ENCODE results near the gene GRID1. TPM values are rescaled to one million over a fixed set of nuclear protein-coding genes. Genes with fewer than 3 reads are reported as not detected.

GRID1 gene
- total and polyA plus RNA-seq, 5 donors, result 0.06 to 1.8 (median 0.29) TPM

DNA sequence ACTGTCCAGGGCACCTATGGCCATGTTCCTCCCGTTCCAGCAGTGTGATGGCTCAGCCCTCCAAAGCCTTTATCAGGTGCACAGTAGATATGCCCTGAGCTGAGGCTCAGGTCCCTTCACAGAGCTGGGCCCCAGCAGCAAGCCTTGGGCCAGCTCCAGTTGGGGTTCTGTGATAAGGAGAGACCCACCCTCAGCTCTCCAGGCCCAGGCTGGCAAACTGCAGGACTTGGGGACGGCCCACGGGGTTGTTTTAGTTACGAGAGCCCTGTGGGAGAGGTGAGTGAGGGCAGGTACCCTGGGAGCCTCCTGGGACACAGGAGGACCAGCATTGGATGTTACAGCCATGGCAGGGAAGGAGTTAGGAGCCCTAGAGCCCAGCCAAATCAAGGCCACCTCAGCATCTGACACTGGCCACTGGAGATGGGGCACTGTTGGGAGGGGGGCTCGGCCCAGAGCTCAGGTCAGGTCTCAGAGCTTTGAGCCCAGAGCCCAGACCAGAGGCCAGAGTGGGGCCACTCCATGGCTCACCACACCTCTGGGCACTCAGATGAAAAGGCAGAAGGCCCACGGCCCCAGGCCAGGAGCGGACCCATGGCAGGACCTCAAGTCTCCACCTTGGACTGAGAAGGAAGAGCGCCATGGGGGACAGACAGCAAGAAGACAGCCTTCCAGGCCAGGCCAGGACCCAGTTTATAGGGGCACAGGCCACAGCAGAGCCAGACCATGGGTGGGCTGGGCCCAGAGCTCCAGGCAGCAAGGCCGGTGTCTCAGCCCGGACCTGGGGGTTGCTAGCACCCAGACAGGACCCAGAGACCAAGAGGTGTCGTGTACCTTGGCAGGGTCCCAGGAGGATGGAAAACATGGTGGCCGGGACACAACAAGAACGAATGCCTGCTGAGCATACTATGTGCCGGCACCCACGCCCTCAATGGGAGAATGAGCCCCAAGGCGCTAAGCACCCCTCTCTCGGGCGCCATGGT lies 12.8 kb downstream of the GRID1 start:
- no peak overlapping the region for H3K27ac ChIP-seq (ENCODE audit: low read length)
- DNase-seq (no peak), ATAC-seq (no peak)
- intact Hi-C loops (cut with DNase I), result no loop called here
- H3K9me3 ChIP-seq (ENCODE audit: control insufficient read depth, low read length), result no peaks in the 10 kb centered on the region
- H3K27me3 ChIP-seq (ENCODE audit: control insufficient read depth, insufficient read depth), result no peaks in the 10 kb centered on the region
- 92% methylated on average over 18 of the region's 18 CpGs for WGBS
- H3K4me1 ChIP-seq (ENCODE audit: control insufficient read depth, insufficient read depth, low read length), result no peaks in the 10 kb centered on the region
- no peak overlapping the region for H3K4me3 ChIP-seq (ENCODE audit: low read length)

DNA sequence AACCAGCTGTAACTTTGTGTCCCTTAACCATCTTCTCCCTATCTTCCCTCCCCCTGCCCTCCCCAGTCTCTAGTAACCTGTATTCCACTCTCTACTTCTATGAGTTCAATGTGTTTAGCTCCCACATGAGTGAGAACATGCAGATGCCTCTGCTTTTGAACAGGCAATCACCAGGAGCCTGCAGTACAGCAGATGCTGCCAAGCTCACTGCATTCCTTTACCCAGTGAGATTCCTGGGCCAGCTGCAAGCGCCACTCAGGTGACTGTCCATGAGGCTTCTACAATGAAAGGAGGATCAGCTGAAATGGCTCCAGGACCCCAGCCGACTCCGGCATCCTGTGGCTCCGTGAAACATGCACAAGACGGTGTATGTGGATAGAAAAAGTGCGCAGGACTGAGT lies 15.7 kb downstream of the GRID1 start:
- DNase-seq, result no peak

DNA sequence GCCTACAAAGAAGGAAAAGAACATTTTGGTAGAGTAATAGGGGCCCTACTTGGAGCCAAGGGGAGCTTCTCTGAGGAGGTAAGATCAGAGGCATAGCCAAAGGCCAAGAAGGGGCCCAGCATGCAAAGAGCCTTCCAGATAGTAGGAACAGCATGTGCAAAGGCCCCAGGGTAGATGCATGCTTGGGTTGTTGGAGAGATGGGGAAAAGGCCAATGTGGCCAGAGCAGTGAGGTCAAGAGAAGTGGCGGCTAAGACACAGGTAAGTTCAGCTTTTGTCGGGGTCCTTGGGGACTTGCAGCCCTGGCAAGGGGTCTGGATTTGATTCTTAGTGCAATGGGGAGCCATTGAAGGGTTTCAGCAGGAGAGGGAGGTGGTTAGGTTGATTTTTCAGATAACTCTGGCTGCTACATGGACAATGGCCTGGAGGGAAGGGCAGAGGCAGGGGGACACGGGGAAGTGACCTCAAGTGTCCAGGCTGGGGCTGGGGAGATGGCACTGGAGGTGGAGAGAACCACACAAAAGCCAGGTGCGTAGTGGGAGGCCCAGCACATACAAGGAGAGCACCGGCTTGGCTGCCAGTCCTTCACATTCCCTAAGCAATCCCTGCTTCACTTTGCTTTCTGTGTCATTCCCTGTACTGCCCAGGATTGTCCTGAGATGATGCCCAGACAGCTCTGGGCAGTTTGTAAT lies 16.5 kb downstream of the GRID1 start:
- intact Hi-C loops (cut with DNase I), result no loop called here
- no peak overlapping the region for H3K27ac ChIP-seq (ENCODE audit: low read length)
- no peaks in the 10 kb centered on the region for H3K27me3 ChIP-seq (ENCODE audit: control insufficient read depth, insufficient read depth)
- 83% methylated on average over 5 of the region's 5 CpGs for WGBS
- ATAC-seq (no peak), DNase-seq (no peak)
- no peak overlapping the region for H3K4me3 ChIP-seq (ENCODE audit: low read length)
- H3K4me1 ChIP-seq (ENCODE audit: control insufficient read depth, insufficient read depth, low read length), result no peaks in the 10 kb centered on the region
- no peaks in the 10 kb centered on the region for H3K9me3 ChIP-seq (ENCODE audit: control insufficient read depth, low read length)

More for the DNA sequence above, 15.7 kb downstream of the GRID1 start:
- Histone ChIP-seq H3K9me3 (ENCODE audit: control insufficient read depth, low read length) (no peaks in the 10 kb centered on the region), H3K4me1 (ENCODE audit: control insufficient read depth, insufficient read depth, low read length) (no peaks in the 10 kb centered on the region), H3K27ac (ENCODE audit: low read length) (no peak overlapping the region), H3K27me3 (ENCODE audit: control insufficient read depth, insufficient read depth) (no peaks in the 10 kb centered on the region), H3K4me3 (ENCODE audit: low read length) (no peak overlapping the region)
- intact Hi-C loops (cut with DNase I), result no loop called here
- 82% methylated on average over 6 of the region's 6 CpGs for WGBS
- ATAC-seq, result no peak

DNA sequence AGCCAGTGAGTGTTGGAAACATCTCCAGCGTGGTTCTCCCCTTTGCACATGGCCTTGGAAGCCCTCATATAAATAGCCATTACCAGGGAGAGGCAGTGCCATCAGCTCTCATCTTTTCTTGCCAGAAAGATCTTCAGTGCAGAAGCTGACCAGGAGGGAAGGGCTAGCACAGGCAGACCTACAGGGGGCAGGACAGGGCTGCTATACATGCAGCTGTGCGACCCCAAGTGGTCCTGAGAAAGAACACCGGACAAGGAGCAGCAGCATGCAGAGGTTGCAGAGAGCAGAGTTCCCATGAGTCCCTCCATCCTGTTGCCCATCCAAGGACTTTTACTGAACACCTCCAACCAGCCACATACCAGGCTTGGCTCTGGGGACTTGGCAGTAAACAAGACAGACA lies 17.1 kb downstream of the GRID1 start:
- WGBS, result 45% methylated on average over 3 of the region's 3 CpGs
- no peak for ATAC-seq

DNA sequence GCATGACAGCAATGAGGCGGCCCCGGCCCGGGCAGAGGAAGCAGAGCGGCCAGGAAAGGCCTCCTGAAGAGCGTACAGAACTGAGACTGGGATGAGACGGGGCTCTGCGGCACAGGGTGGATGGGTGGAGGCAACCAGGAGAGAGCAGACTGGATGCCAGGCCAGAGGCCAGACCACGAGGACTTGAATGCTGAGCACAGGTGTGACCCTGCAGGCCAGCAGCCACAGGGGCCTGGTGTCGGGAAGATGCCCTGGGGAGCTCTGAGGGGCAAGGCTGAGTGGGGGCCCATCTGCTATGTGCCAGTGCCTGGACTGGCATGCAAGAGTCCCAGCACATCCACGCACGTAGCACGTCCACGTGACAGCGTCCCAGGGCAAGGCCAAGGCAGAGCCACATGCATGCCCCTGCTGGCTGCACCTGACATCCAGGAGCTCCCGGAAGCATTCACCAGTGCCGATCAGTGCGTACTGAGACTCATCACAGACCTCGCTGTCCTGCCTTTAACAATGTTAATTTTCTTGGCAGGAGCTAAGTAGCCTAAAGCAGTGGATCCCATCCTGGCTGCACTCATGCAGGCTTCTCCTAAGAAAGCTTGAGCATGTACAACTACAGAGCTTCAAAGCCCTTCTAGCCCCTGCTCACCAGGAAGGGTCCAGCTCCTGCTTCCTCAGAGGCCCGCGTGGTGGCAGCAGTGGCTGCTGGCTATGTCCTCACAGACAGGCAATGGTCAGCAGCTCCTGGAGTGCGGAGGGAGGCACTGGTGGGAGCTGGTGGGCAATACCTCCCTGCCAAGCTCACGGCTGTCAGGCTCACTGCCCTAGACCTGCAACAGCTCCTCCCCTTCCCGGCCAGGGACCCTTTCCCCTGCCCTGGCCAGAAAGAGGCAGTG lies 18.0 kb downstream of the GRID1 start:
- intact Hi-C loops (cut with DNase I), result no loop called here
- ATAC-seq, result no peak
- H3K27me3 ChIP-seq (ENCODE audit: control insufficient read depth, insufficient read depth), result no peaks in the 10 kb centered on the region
- no peak overlapping the region for H3K27ac ChIP-seq (ENCODE audit: low read length)
- DNase-seq, result peak in 1 of 3 donors; percentile 53
- WGBS, result 88% methylated on average over 23 of the region's 23 CpGs
- no peaks in the 10 kb centered on the region for H3K9me3 ChIP-seq (ENCODE audit: control insufficient read depth, low read length)
- no peak overlapping the region for H3K4me3 ChIP-seq (ENCODE audit: low read length)
- H3K4me1 ChIP-seq (ENCODE audit: control insufficient read depth, insufficient read depth, low read length), result no peaks in the 10 kb centered on the region

More for the DNA sequence above, 17.1 kb downstream of the GRID1 start:
- no peak overlapping the region for H3K4me3 ChIP-seq (ENCODE audit: low read length)
- no peak for DNase-seq
- intact Hi-C loops (cut with DNase I), result no loop called here
- H3K27ac ChIP-seq (ENCODE audit: low read length), result no peak overlapping the region
- H3K4me1 ChIP-seq (ENCODE audit: control insufficient read depth, insufficient read depth, low read length), result no peaks in the 10 kb centered on the region
- H3K27me3 ChIP-seq (ENCODE audit: control insufficient read depth, insufficient read depth), result no peaks in the 10 kb centered on the region
- no peaks in the 10 kb centered on the region for H3K9me3 ChIP-seq (ENCODE audit: control insufficient read depth, low read length)

DNA sequence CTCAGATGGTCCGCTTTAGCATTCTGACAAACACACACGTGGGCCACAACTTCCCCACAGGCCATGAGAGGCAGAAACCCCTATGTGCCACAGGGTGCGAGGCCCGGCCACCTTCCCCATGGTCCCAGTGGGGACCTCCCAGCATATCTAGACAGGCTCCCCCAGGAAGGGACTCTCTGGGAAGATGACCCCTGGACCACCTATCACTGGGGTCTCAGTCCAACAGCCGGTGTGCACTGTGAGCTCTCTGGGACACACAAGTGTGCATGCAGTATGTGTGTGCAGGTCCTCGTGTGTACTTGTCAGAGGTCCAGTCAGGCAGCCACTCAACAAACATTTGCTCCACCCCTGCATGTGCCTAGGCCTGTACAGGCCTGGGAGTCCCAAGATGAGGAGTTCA lies 18.7 kb downstream of the GRID1 start:
- no peaks in the 10 kb centered on the region for H3K27me3 ChIP-seq (ENCODE audit: control insufficient read depth, insufficient read depth)
- H3K9me3 ChIP-seq (ENCODE audit: control insufficient read depth, low read length), result no peaks in the 10 kb centered on the region
- no peak overlapping the region for H3K4me3 ChIP-seq (ENCODE audit: low read length)
- no peaks in the 10 kb centered on the region for H3K4me1 ChIP-seq (ENCODE audit: control insufficient read depth, insufficient read depth, low read length)
- no peak overlapping the region for H3K27ac ChIP-seq (ENCODE audit: low read length)
- ATAC-seq (no peak), DNase-seq (peak in 1 of 3 donors; percentile 1)
- intact Hi-C loops (cut with DNase I), result no loop called here
- 92% methylated on average over 6 of the region's 6 CpGs for WGBS

DNA sequence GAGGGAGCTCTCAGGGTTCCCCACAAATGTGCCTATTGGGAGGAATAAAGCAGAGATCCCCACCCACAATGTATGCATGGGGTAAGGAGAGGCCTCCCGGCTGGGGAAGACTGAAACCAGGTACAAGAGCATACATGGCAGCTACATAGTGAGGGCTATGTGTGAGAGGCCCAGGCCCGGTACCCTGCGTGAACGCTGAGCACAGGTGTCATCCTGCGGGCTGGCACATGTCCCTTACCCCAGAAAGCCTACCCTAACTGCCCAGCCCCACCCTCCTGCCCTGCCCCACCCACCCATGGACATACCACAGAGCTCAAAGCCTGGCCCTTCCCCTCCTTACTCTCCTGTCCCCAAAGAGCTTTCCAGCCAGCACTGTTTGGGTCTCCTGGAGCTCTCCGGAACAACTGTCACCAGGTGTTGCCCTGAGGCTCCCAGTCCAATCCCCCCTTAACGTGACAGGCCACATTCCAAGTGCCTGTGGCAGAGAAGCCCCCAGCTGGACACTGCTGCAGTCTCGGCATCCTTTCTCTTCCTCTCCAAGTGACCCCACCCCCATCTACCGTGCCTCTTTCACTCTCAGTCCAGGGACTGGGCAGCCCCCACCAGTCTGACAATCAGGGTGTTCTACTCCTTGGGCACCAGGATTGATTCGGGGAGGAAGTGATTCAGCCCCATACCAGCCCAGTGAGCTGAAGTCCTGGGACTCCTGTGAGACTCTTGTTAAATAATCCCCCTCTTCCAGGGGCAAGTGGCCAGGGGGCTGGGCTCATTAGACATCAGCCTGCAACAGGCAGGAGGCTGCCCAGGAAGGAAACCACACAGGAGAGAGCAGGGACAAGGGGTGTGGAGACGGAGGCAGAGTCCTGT lies 19.6 kb downstream of the GRID1 start:
- peak in 1 of 3 donors; percentile 18 for DNase-seq
- intact Hi-C loops (cut with DNase I), result no loop called here

DNA sequence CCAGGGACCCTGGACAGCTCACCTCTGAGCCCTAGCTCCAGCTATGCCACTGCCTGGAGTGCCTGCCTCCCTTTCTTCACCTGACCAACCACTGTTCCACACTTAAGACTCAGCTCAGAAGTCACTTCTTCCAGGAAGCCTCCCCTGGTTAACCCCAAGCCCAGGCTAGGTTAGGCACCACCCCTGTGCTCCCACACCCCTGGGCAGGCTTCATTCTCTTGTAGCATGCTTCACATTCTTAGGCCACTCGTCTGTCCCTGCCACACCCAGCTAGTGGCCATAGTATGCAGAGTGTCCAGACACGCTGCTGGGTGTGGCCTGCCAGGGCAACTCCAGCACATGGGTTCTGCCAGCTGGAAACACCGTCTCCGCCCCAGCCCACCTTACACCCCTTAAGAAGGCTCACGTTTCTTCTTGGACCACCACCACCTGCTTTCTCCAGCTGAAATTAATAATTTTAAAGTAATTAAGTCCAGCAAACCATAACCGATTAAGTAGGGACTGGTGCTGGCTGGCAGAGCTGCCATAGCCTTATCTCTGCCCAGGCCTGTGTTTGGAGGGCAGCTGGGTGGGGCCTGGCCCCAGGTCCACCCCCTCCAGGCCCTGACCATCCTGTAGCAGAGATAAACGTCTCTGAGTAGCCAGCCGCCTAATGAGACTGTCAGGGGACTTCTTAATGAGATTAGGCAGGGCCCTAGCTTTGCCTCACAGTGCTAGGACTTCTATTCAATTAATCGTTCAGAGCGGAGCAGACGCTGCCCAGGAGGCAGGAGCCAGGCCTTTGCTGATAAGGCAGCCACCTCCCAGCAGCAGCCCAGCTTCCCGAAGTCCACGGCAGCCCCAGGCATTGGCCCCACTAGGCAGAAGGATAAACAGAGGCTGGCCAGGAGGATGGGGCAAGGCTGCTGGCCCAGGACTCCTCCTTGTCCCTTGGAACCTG lies 20.5 kb downstream of the GRID1 start:
- intact Hi-C loops (cut with DNase I), result no loop called here
- Histone ChIP-seq H3K27me3 (ENCODE audit: control insufficient read depth, insufficient read depth) (no peaks in the 10 kb centered on the region), H3K9me3 (ENCODE audit: control insufficient read depth, low read length) (no peaks in the 10 kb centered on the region), H3K4me1 (ENCODE audit: control insufficient read depth, insufficient read depth, low read length) (no peaks in the 10 kb centered on the region), H3K27ac (ENCODE audit: low read length) (no peak overlapping the region), H3K4me3 (ENCODE audit: low read length) (no peak overlapping the region)
- 45% methylated on average over 13 of the region's 13 CpGs for WGBS
- ATAC-seq (no peak), DNase-seq (peak in 1 of 3 donors; percentile 31)

More for the DNA sequence above, 19.6 kb downstream of the GRID1 start:
- ATAC-seq, result no peak
- Histone ChIP-seq H3K9me3 (ENCODE audit: control insufficient read depth, low read length) (no peaks in the 10 kb centered on the region), H3K27me3 (ENCODE audit: control insufficient read depth, insufficient read depth) (no peaks in the 10 kb centered on the region), H3K27ac (ENCODE audit: low read length) (no peak overlapping the region), H3K4me3 (ENCODE audit: low read length) (no peak overlapping the region), H3K4me1 (ENCODE audit: control insufficient read depth, insufficient read depth, low read length) (no peaks in the 10 kb centered on the region)
- 74% methylated on average over 11 of the region's 11 CpGs for WGBS

DNA sequence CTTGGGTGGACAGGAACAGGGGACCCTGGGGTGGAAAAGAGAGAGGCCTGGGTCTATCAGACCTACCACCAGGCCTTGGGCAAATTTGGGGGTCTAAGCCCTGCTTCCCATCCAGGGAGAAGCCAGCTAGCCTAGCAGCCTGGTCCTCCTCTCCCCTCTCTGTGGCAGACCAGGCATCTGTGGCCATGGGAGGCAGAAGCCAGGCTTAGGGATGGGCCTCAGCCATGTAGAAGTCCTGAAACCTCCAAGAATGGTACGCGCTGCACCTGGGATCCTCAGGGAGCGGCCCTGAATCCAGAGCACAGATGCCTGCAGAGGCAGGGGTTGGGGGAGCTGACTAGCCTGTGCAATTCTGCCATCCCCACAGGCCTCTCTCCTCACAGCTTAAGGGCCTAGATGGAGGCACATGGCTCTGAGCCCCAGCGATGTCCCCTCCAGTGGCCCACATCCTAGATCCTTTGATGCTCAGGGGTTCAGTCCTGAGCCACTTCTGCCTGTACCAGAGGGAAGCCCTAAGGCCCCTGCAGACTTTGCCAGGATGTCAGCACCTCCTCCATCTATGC lies 21.2 kb downstream of the GRID1 start:
- 93% methylated on average over 4 of the region's 4 CpGs for WGBS
- Histone ChIP-seq H3K27me3 (ENCODE audit: control insufficient read depth, insufficient read depth) (no peaks in the 10 kb centered on the region), H3K4me1 (ENCODE audit: control insufficient read depth, insufficient read depth, low read length) (no peaks in the 10 kb centered on the region), H3K4me3 (ENCODE audit: low read length) (no peak overlapping the region), H3K9me3 (ENCODE audit: control insufficient read depth, low read length) (no peaks in the 10 kb centered on the region), H3K27ac (ENCODE audit: low read length) (no peak overlapping the region)
- intact Hi-C loops (cut with DNase I), result no loop called here
- ATAC-seq (no peak), DNase-seq (peak in 1 of 3 donors; percentile 3)
